NCI-H460 (cell line): ENCODE data around the gene SYNM. TPM values are rescaled to one million over a fixed set of nuclear protein-coding genes. Genes with fewer than 3 reads are reported as not detected.

Experiments used
- DNase-seq: peaks from one replicate; pipeline ENCODE4 v3.0.0-alpha.2; 2016; ENCODE audit warnings: low read depth; ENCODE audit errors: extremely low read depth
- total RNA-seq: library from RNA; depleted of rRNA; stranded (reverse); fragments of >200 nt; shearing (Covaris generic); gene quantifications from 2 replicates; pipeline ENCODE4 v1.2.3, GENCODE V29; 2014

SYNM gene
- total RNA-seq, 1 experiment from 2014 or later, result 15.1 TPM

DNA sequence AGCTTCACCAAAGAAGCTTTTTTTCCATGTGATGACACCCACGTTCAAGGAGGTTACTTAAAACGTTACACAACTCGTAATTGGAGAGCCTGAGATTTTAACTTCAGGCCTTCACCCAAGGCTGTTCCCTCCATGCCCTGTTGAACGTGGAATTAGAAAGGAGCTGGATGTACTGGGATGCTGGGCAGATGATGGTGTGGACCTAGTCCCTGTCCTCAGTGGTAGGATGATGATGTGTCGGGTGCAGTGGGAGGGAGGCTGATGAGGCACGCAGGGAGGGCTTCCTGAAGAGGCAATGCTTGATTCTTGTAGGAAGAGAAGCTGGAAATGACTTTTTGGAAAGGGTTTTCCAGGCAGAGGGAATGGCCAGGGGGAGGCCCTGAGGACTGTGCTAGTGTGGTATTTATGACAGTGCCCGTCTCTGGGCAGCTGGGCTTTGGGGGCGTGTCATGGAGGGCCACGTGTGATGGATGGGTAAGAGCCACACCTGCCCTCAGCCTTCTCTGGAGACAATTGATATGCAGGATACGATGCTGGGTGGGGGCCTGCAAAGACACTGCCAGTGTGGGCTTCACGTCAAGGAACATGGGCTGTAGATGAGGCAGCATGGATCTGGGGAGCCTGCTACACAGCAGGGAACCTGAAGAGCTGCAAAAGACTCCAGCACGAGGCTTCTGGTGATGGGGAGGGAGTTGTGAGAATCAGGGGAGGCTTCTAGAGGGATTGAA is 15.3 kb downstream of the SYNM start:
- no peak for DNase-seq

DNA sequence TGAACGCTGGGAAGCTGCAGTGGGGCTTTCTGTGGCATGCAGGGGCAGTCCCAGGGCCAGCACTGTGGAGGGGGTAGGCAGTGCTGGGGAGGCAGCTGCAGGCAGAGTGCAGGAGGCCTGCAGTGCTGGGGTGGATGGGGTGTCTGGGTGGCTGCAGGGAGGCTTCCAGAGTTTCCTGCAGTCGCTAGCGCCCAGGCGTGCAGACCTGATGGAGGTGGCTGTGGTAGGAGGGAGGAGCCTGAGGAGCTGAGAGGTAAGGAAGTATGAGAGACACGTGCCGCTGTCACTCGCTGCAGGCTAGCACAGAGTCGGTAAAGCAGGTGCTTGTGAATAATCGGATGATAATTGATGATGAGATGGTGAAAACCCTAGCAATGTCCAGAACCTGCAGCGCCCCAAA is 16.3 kb downstream of the SYNM start:
- DNase-seq, result no peak

DNA sequence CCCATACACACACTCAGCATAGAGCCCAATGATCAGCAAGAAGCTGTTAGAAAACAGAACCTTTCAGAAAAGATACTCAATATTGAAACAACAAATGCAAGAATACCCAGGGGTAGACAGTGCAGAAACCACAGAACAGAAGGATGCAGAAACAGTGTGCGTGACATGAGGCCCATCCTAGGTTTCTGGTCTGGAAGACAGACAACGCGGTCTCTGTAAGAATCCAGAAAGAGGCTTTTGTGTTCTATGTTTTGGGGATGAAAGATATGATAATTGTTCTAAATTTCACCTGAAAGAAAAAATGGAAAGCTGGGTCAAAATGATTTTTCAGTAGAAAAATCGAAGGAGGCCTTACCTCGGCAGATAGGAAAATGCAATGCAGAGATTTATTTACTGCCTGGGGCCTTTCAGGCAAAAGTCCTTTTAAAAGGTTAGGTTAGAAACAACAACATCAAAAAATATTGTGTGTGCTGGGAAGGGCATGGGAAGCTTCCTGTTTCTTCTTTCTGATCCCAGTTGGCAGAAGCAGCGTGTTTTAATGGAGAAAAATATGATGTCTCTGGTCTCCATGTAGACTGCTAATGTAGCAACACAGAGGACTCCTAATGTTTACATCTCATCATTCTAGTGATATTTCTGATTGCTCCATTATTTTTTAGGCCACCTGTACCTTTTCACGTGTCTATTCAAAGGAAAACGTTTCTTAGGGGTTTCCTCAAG is 17.0 kb downstream of the SYNM start:
- no peak for DNase-seq

DNA sequence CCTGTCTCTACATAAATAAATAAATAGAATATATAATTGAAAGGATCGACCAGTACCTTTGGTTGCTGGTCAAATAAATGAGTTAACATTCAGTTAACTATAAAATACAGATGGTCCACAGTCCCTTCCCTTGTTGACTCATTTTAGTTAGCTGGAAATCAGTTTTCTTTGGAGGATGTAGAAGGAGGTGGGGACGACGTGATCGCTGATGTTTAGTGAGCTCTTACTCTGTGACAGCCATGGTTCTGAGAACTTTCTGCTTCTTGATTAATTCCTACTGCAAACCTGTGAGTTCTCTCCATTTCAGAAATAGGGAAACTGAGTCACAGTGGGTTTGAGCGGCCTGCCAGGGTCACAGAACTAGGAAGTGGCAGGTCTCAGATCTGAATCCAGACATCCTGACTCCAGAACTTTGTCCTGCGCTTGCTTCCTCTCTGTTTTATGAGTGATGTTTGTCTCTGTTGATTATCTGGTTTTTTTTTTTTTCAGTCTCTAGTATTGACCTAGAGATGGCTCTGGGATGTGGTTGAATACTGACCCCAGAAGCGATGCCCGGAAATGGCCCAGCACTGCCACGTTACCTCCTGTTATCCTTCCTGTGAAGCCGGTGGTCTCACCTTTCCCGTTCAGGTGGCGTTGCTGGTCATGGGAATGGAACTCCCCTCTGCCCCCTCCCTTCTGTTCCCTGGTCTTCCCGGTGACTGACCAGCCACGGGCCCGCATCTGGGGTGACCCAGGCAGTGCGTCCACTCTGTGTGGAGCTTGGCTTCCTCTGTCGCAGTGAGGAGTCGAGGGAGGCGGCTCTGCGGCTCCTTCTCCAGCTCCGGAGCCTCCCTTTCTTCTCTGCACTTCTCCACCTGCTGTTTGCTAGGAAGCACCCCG is 18.2 kb downstream of the SYNM start:
- DNase-seq, result no peak

DNA sequence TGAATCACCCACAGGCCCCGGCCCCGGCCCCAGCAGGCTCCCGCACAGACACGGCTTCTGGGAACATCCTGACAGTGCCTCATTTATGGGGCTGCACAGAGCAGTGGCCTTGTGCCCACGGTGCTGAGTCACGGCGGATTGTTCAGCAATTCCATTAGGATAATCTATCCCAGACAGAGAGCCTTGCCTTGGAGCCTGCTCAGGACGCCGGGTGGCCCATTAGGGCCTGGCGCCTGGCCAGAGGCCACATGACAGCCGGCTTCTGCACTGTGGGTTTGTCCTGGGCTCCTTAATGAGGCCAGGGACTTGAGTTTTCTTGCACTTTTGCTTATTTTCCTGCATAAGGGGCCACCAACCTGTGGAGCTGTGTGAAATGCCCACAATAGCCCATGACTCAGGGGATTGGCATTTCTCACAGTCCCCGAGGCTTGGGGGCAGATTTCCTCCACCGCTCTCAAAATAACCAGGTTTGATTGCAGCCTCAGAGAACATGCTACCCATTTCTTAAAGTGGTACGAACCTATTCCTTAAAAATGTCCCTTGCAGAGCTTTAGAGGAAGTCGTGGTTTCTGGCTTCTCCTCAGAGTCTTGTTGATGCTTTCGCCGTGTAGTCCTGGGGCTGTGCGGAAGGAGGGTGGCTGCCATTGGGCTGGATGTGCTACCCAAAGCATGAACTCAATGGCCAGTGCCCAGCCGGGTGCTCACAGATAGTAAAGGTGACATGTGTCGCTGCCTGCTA is 19.0 kb downstream of the SYNM start:
- DNase-seq, result peak; percentile 79

DNA sequence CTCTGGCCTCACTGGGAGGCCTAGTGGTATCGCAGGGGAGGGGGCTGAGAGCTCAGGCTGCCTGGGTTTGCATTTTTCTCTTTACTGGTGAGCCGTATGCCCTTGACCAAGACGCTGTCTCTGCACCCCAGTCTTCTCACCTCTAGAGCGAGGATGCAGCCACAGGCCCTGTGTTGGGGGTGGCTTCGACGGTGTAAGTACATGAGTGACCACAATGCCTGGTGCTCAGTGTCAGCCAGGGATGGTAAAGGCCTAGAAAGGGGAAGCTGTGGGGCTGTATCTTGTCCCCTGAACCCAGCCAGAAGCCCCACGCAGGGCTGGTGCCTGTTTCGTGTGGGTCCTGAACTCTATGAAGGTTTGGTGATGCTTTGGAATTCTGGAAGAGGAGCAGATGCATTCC is 19.8 kb downstream of the SYNM start:
- no peak for DNase-seq

DNA sequence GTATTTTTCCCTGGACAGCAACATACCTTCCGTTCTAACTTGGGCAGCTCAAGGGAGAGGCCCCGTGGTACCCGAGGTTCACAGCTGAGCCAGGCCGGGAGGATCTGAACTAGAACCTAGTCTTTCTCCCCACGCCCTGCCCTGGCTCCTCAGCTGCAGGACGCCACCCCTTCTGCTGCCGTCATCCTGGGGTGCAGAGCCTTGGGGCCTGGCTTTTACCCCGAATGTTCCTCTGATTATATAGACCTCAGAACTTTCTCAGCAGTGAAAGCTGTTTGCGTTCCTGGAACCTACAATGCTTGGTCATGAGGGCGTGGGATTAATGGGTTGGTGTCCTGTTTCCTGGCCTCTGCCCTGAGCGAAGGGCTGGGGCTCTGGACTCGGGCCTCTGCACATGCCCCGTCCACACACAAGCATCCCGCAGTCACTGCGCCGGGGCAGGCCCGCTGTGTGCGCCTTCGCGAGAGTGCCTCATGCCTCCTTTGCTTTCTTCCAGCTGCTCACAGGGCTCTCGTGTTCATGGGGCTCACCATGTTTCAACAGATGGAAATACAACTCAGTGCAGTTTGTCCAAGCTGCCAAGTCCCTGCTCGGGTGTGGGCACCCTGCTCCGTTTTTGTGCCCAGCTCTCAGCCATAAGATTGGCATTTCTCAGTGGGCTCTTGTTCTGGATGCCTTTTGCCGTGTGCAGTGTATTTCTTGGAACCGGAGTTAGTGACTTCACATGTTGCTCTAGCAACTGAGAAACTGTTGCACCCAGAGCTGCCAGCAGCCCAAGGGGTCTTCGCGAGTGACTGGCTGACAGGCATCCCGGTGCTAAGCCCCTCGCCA is 20.4 kb downstream of the SYNM start:
- DNase-seq, result no peak

DNA sequence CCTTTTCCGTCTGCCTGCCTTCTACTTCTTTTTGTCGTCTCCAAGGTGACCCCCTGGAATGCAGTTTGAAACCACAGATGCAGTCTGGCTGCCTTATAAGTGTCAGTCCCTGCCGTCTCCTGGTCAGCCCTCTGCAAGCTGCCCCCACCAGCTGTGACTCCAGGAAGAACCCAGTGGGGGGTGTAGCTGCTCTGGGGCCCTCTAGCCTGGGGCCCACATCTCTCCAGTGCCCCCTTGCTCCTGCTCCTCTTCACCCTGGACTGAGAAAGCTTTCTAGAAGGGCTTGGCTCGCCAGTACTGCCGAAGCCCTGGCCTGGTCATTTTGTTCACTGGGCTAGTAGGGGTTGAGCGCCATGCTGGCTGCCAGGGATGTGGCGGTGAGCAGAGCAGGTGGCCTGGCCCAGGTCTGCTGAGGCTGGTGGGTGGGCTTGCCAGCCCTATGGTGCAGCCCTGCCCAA is 21.3 kb downstream of the SYNM start:
- no peak for DNase-seq

DNA sequence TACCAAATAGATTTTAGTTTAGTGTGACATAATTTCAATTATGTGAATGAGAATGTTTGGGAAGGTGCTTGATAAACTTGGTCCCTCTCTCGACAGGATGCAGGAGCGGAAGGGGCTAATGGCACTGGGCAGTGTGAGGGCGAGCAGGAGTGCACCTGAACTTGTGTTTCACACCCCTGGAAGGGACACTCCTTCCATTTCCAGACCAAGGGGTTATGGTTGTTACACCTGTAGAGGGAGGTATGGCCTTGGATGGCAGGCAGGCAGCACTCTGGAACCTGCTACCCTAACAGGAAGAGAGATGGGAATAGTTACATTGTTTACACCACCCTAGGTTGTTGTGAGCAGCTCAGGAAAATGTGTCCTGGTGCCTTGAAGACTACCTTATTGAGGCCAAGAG is 22.1 kb downstream of the SYNM start:
- no peak for DNase-seq

DNA sequence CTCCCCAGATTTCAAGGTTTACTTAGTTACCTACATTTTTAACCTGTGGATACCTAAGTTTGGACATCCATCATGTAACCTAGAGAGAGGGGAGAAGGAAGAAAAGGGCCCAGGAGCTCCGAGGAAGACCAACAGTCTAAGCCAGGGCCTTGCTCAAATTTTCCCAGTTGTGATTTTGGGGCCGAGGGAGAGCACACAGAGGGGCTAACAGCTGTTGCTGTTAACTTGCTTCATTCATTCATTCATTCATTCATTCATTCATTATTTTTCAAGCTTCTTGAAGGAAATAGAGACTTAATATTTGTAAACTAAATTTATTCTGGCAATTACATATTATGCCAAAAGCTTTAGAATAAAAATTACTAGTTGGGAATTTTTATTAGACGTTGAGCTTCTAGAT is 22.9 kb downstream of the SYNM start:
- DNase-seq, result no peak

DNA sequence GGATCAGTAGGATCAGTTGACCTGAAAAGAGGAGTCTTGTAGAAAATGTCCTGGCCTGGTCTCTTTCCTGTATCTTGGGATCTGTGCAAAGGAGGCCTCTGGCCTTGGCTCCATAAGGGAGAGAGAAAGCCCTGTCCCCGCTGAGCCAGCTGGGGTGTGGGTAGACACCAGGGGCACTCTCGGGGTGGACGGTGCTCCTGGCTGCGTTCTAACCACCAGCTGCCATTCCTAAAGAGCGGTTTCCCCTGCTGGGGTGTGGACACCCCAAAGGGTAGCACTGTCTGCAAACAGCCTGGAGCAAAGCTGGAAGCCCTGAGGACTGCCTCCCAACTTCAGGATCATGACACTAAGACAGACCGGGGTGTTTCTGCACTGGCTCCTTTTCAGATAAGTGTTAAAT is 23.5 kb downstream of the SYNM start:
- no peak for DNase-seq

DNA sequence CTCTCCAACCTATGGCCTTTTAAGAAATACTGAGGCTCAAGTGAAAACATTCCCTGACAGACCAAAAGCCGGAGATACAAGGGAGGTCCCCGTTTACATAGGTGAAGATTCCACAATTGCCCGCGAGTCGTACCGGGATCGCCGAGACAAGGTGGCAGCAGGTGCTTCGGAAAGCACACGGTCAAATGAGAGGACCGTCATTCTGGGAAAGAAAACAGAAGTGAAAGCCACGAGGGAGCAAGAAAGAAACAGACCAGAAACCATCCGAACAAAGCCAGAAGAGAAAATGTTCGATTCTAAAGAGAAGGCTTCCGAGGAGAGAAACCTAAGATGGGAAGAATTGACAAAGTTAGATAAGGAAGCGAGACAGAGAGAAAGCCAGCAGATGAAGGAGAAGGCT is 24.8 kb downstream of the SYNM start:
- no peak for DNase-seq

DNA sequence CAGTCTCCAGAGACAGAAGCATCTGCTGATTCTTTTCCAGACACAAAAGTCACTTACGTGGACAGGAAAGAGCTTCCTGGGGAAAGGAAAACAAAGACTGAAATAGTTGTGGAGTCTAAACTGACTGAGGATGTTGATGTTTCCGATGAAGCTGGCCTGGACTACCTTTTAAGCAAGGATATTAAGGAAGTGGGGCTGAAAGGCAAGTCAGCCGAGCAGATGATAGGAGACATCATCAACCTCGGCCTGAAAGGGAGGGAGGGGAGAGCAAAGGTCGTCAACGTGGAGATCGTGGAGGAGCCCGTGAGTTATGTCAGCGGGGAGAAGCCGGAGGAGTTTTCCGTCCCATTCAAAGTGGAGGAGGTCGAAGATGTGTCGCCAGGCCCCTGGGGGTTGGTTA is 25.4 kb downstream of the SYNM start:
- no peak for DNase-seq

DNA sequence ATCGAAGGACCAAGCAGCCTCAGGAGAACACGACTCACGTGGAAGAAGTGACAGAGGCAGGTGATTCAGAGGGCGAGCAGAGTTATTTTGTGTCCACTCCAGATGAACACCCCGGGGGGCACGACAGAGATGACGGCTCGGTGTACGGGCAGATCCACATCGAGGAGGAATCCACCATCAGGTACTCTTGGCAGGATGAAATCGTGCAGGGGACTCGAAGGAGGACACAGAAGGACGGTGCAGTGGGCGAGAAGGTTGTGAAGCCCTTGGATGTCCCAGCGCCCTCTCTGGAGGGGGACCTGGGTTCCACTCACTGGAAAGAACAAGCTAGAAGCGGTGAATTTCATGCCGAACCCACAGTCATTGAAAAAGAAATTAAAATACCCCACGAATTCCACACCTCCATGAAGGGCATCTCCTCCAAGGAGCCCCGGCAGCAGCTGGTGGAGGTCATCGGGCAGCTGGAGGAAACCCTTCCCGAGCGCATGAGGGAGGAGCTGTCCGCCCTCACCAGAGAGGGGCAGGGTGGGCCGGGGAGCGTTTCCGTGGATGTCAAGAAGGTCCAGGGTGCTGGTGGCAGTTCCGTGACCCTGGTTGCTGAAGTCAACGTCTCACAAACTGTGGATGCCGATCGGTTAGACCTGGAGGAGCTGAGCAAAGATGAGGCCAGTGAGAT is 26.0 kb downstream of the SYNM start:
- DNase-seq, result no peak

DNA sequence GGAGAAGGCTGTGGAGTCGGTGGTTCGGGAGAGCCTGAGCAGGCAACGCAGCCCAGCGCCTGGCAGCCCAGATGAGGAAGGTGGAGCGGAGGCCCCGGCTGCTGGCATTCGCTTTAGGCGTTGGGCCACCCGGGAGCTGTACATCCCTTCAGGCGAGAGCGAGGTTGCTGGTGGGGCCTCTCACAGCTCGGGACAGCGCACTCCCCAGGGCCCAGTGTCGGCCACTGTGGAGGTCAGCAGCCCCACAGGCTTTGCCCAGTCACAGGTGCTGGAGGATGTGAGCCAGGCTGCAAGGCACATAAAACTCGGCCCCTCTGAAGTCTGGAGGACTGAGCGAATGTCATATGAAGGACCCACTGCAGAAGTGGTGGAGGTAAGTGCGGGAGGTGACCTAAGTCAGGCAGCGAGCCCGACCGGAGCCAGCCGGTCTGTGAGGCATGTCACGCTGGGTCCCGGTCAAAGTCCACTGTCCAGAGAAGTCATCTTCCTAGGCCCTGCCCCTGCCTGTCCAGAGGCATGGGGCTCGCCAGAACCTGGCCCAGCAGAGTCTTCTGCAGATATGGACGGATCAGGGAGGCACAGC is 26.7 kb downstream of the SYNM start:
- no peak for DNase-seq

DNA sequence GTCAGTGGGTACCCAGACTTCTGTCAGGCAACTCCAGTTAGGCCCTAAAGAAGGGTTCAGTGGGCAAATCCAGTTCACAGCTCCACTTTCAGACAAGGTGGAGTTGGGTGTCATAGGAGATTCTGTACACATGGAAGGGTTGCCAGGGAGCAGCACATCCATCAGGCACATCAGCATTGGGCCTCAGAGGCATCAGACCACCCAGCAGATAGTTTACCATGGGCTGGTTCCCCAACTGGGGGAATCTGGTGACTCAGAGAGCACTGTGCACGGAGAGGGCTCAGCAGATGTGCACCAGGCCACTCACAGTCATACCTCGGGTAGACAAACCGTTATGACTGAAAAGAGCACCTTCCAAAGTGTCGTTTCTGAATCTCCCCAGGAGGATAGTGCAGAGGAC is 27.2 kb downstream of the SYNM start:
- no peak for DNase-seq

DNA sequence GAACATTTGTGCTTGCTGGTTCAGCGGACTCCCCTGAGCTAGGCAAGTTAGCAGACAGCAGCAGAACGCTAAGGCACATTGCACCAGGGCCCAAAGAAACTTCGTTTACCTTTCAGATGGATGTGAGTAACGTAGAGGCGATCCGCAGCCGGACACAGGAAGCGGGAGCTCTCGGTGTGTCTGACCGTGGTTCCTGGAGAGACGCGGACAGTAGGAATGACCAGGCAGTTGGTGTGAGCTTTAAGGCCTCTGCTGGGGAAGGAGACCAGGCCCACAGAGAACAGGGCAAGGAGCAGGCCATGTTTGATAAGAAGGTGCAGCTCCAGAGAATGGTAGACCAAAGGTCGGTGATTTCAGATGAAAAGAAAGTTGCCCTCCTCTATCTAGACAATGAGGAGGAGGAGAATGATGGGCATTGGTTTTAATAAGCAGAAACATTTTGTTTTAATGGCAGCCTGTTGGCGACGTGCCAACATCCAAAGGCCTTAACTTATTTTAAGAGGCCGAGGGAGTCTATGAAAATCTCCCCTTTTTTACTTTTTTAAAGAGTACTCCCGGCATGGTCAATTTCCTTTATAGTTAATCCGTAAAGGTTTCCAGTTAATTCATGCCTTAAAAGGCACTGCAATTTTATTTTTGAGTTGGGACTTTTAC is 27.9 kb downstream of the SYNM start:
- no peak for DNase-seq

DNA sequence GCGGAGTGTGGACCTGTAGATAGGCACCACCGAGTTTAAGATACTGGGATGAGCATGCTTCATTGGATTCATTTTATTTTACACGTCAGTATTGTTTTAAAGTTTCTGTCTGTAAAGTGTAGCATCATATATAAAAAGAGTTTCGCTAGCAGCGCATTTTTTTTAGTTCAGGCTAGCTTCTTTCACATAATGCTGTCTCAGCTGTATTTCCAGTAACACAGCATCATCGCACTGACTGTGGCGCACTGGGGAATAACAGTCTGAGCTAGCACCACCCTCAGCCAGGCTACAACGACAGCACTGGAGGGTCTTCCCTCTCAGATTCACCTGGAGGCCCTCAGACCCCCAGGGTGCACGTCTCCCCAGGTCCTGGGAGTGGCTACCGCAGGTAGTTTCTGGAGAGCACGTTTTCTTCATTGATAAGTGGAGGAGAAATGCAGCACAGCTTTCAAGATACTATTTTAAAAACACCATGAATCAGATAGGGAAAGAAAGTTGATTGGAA is 29.5 kb downstream of the SYNM start:
- no peak for DNase-seq
